Activated B cell treated with CpG ODN at 0.5 μM for 24 hours (primary cell): Measurements from ENCODE around the gene GPR107. TPM values are rescaled to one million over a fixed set of nuclear protein-coding genes. Genes with fewer than 3 reads are reported as not detected.
A peak's percentile ranks its signal among the peaks of the same experiment; 100 is the strongest.

ENCODE experiments used
- ATAC-seq: fragments of 200-7000 bp; cut with Tn5 transposase; one replicate; pipeline ENCODE4 v1.10.0; 2021; ENCODE audit warnings: low read depth, mild to moderate bottlenecking, moderate library complexity
- CTCF ChIA-PET: fragments of 350-600 bp; sonication (Branson Sonifier 250); formaldehyde crosslinking; loops from one replicate; lab custom pipeline; 2021; ENCODE audit warnings: antibody characterized with exemption; lab: Charles Lee
- POLR2A ChIA-PET: fragments of 350-600 bp; sonication (Branson Sonifier 250); formaldehyde crosslinking; loops from one replicate; lab custom pipeline; 2021; ENCODE audit warnings: antibody characterized with exemption; lab: Charles Lee
- DNase-seq: peaks from one replicate; pipeline ENCODE4 v3.0.0; 2022
- H3K27ac Mint-ChIP-seq: one replicate; pipeline ENCODE4 v1.8.0; 2020; ENCODE audit warnings: mixed read lengths
- H3K27me3 Mint-ChIP-seq: one replicate; pipeline ENCODE4 v1.8.0; 2021; ENCODE audit warnings: mixed read lengths
- H3K36me3 Mint-ChIP-seq: one replicate; pipeline ENCODE4 v1.8.0; 2021; ENCODE audit warnings: low read depth, mixed read lengths
- H3K4me1 Mint-ChIP-seq: one replicate; pipeline ENCODE4 v1.8.0; 2021; ENCODE audit warnings: mixed read lengths
- H3K4me3 Mint-ChIP-seq: one replicate; pipeline ENCODE4 v1.8.0; 2020; ENCODE audit warnings: mild to moderate bottlenecking, mixed read lengths
- H3K9me3 Mint-ChIP-seq: one replicate; pipeline ENCODE4 v1.8.0; 2020; ENCODE audit warnings: mixed read lengths
- intact Hi-C: fragments of 100-400 bp; cut with micrococcal nuclease; formaldehyde crosslinking; loops from one replicate; pipeline ENCODE4 v1.15.1; 2024
- total RNA-seq: library from RNA; stranded (reverse); gene quantifications from 2 replicates; pipeline ENCODE4 v1.2.3, GENCODE V29; 2022
- TF ChIP-seq, protein P1 (sequence below): fragments of 200-600 bp; IDR thresholded peaks from one replicate; pipeline ENCODE4 v1.8.0; 2022; ENCODE audit warnings: antibody characterized with exemption, mild to moderate bottlenecking

Gene GPR107
- total RNA-seq, 1 donor from 2014 or later = 19.6 TPM

DNA sequence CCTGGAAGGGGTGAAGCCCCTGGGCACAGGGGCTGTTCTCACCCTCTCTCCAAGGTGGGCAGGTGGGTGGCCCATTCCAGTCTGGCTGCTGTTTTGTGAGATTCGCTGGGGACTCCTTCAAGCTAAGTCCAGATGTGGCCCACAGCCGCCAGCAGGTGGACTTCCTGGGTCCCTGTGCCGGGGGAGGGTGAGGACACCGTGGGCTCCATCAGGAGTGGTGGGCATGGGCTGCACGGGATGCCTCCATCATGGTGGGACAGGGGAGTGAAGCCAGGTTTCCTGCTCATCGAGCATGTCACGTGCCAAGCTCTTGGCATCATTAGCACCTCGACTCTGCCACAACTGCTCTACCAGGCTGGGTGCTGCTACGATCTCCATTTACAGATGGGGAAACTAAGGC is 120.3 kb downstream of the GPR107 start:
- Mint-ChIP-seq H3K27ac (no peak overlapping the region), H3K4me3 (peak overlapping the region; percentile 35), H3K27me3 (peaks cover 30% of the 10 kb centered on the region), H3K4me1 (peaks cover 4% of the 10 kb centered on the region), H3K36me3 (no peaks in the 10 kb centered on the region), H3K9me3 (no peaks in the 10 kb centered on the region)
- no peak for ATAC-seq
- no peak for DNase-seq
- intact Hi-C loops = no loop called here
- TF ChIP-seq, protein P1, sequence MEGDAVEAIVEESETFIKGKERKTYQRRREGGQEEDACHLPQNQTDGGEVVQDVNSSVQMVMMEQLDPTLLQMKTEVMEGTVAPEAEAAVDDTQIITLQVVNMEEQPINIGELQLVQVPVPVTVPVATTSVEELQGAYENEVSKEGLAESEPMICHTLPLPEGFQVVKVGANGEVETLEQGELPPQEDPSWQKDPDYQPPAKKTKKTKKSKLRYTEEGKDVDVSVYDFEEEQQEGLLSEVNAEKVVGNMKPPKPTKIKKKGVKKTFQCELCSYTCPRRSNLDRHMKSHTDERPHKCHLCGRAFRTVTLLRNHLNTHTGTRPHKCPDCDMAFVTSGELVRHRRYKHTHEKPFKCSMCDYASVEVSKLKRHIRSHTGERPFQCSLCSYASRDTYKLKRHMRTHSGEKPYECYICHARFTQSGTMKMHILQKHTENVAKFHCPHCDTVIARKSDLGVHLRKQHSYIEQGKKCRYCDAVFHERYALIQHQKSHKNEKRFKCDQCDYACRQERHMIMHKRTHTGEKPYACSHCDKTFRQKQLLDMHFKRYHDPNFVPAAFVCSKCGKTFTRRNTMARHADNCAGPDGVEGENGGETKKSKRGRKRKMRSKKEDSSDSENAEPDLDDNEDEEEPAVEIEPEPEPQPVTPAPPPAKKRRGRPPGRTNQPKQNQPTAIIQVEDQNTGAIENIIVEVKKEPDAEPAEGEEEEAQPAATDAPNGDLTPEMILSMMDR = no peak
- CTCF ChIA-PET = no interaction called here
- POLR2A ChIA-PET = interaction anchor here (1.5 kb wide), 1 partner anchor 66 kb away, joined by 3 read pairs; no protein-coding TSS in a partner anchor

DNA sequence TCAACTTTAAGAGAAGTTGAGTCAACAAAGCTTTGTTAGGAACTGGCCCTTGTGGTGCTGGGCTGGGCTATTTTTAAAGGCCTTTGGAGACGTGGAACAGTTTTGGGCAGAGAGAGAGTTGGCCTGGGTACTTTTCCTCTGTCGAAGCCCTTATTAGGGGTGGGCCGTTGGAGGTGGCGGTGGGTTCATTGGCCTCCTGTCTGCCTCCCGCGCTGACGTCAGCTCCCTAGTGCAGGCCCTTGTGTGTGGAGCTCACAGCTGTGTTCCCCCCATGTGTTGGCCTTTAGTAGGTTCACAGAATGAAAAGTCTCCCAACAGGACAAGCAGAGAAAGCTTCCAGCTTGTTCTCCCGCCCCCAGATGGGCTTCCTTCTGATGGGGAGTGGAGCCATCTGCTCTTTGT is 121.2 kb downstream of the GPR107 start:
- CTCF ChIA-PET = interaction anchor here (0.6 kb wide), 1 partner anchor 388 kb away, joined by 3 read pairs; no protein-coding TSS in a partner anchor
- H3K36me3 Mint-ChIP-seq = no peaks in the 10 kb centered on the region
- no peak overlapping the region for H3K27ac Mint-ChIP-seq
- intact Hi-C loops = no loop called here
- no peak for ATAC-seq
- H3K9me3 Mint-ChIP-seq = no peaks in the 10 kb centered on the region
- peaks cover 4% of the 10 kb centered on the region for H3K4me1 Mint-ChIP-seq
- H3K4me3 Mint-ChIP-seq = no peak overlapping the region
- TF ChIP-seq, protein P1 = no peak
- no peak for DNase-seq
- H3K27me3 Mint-ChIP-seq = peaks cover 25% of the 10 kb centered on the region
- POLR2A ChIA-PET = interaction anchor here (0.7 to 1.5 kb wide), 2 partner anchors 65 to 1804 kb away, joined by 3 to 8 read pairs; partner anchors contain the start of gene URM1

DNA sequence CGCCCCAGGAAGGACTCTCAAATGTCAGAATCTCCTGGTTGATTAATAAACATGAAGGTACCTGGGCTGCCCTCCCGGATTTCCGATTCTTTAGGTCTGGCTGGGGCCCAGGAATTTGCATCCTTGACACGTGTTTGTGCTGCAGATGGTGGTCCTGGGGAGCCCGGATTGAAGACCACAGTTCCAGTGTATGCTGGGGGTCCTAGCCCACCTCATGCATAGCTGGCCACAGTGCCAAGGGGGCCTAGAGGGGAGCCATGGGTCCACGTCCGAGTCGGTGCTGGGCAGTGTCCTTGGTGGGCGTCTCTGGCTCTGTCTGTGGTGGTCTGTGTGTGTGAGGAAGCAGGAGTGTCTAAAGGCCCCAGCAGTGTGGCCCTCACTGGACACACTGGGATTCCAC is 121.6 kb downstream of the GPR107 start:
- CTCF ChIA-PET = no interaction called here
- POLR2A ChIA-PET = interaction anchor here (0.7 to 1.5 kb wide), 2 partner anchors 64 to 1804 kb away, joined by 3 to 8 read pairs; partner anchors contain the start of gene URM1
- H3K9me3 Mint-ChIP-seq = no peaks in the 10 kb centered on the region
- TF ChIP-seq, protein P1 = no peak
- no peaks in the 10 kb centered on the region for H3K36me3 Mint-ChIP-seq
- intact Hi-C loops = no loop called here
- no peak overlapping the region for H3K27ac Mint-ChIP-seq
- H3K4me1 Mint-ChIP-seq = peaks cover 4% of the 10 kb centered on the region
- ATAC-seq (no peak), DNase-seq (no peak)
- H3K27me3 Mint-ChIP-seq = peaks cover 23% of the 10 kb centered on the region
- H3K4me3 Mint-ChIP-seq = no peak overlapping the region

DNA sequence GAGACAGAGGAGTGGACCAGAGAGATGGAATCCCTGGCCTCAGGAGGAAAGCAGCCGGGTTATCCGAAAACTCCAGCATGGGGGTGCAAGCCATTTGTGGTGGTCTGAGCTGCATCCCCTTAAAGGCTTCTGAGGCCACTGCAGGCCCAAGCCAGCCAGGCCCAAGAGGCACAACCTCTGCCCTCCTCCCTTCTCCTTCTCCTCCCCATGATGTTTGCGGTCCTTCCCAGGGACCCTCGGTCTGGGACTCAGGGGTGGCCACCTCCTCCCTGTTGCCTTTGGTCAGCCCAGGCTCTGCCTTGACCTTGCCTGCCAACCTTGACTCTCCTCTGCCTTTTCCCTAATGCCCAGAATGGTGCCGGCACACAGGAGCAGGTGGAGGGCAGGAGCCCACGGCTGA is 123.1 kb downstream of the GPR107 start:
- no peak for ATAC-seq
- H3K4me3 Mint-ChIP-seq = no peak overlapping the region
- H3K36me3 Mint-ChIP-seq = no peaks in the 10 kb centered on the region
- peaks cover 12% of the 10 kb centered on the region for H3K27me3 Mint-ChIP-seq
- CTCF ChIA-PET = no interaction called here
- peak overlapping the region; percentile 25 for H3K27ac Mint-ChIP-seq
- H3K9me3 Mint-ChIP-seq = no peaks in the 10 kb centered on the region
- TF ChIP-seq, protein P1 = no peak
- intact Hi-C loops = no loop called here
- peaks cover 2% of the 10 kb centered on the region for H3K4me1 Mint-ChIP-seq
- POLR2A ChIA-PET = no interaction called here
- DNase-seq = no peak

DNA sequence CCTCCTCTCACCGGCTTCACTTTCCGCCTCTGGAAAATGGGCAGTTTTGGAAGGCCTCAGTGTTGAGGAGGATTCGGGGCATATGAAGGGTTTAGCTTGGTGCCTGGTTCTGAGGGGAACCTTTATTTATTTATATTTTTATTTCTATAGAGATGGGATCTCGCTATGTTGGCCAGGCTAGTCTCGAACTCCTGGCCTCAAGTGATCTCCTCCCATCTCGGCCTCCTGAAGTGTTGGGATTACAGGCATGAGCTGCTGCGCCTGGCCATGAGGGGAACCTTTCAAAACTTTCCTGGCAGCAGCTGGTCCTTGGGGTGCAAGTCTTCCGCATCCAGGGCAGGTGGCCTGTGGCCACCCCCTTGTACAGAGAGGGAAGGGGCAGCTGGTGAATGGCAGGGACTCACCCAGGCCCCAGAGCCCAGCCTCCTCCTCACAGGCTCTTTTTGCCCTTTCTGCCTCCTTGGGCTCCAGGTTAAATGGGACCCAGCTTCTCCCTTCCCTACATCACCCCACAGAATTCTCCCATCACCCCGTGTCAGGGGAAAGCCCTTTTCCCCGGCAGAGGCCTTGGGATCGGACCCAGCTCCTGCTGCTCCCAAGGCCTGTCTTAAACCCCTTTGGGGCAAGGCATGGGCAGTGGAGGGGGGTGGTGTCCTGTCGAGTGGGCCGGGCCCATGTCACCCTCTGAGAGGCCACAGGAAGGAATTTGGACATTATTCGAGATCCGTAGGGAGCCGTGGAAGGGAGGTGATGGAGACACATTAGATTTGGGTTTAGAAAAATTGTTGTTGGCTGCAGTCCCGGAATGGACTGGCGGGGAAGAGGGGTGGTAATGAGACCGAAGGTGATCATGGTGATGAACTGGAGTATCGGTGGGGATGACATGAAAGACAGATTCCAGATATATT is 124.4 kb downstream of the GPR107 start:
- ATAC-seq (no peak), DNase-seq (no peak)
- no peak overlapping the region for H3K27ac Mint-ChIP-seq
- H3K27me3 Mint-ChIP-seq = peaks cover 12% of the 10 kb centered on the region
- H3K9me3 Mint-ChIP-seq = no peaks in the 10 kb centered on the region
- ChIA-PET CTCF (no interaction called here), POLR2A (no interaction called here)
- H3K4me1 Mint-ChIP-seq = peaks cover 2% of the 10 kb centered on the region
- TF ChIP-seq, protein P1 = no peak
- intact Hi-C loops = no loop called here
- H3K36me3 Mint-ChIP-seq = no peaks in the 10 kb centered on the region
- H3K4me3 Mint-ChIP-seq = no peak overlapping the region
